GM19025 (cell line): ENCODE results near the gene SUMF1.
A peak's percentile ranks its signal among the peaks of the same experiment; 100 is the strongest.

ENCODE experiments used
- ATAC-seq: cut with Tn5 transposase; IDR thresholded peaks from one replicate; pipeline ENCODE4 v1.9.1; 2021; ENCODE audit warnings: mild to moderate bottlenecking, low read depth, moderate library complexity; ENCODE audit not compliant: unreplicated experiment

SUMF1 gene

GRCh38 chr3:4497843-4498324 is 30.8 kb upstream of the SUMF1 start:
- ATAC-seq: no peak

GRCh38 chr3:4497005-4497692 is 30.1 kb upstream of the SUMF1 start:
- ATAC-seq: no peak

GRCh38 chr3:4496087-4496452 is 29.0 kb upstream of the SUMF1 start:
- ATAC-seq: no peak

GRCh38 chr3:4495294-4496086 is 28.4 kb upstream of the SUMF1 start:
- no peak for ATAC-seq

GRCh38 chr3:4494895-4495264 is 27.8 kb upstream of the SUMF1 start:
- no peak for ATAC-seq

GRCh38 chr3:4493941-4494894 is 27.1 kb upstream of the SUMF1 start:
- ATAC-seq: no peak

GRCh38 chr3:4493014-4493940 is 26.2 kb upstream of the SUMF1 start, which contains the start of gene ITPR1:
TSS of gene ITPR1 (plus strand) at chr3:4493348. CDS start at chr3:4516492, 23,144 bp downstream.
- ATAC-seq: peak; percentile 93

GRCh38 chr3:4492208-4493013 is 25.3 kb upstream of the SUMF1 start:
- ATAC-seq: no peak

GRCh38 chr3:4491855-4492207 is 24.8 kb upstream of the SUMF1 start:
- no peak for ATAC-seq

GRCh38 chr3:4478261-4478660 is 11.2 kb upstream of the SUMF1 start:
- ATAC-seq: no peak

GRCh38 chr3:4476496-4476895 is 9.4 kb upstream of the SUMF1 start:
- ATAC-seq: no peak

- ATAC-seq: no peak
These were observed 8.7 kb upstream of the SUMF1 start for GRCh38 chr3:4475804-4476203.

- ATAC-seq: peak; percentile 65
These were observed 7.8 kb upstream of the SUMF1 start for GRCh38 chr3:4474683-4475490.

- ATAC-seq: no peak
These were observed 5.7 kb upstream of the SUMF1 start for GRCh38 chr3:4472766-4473165.

- no peak for ATAC-seq
These were observed 5.2 kb upstream of the SUMF1 start for GRCh38 chr3:4472312-4472711.

- ATAC-seq: no peak
These were observed 4.8 kb upstream of the SUMF1 start for GRCh38 chr3:4471907-4472306.

GRCh38 chr3:4467522-4467867 is 426 bp upstream of the SUMF1 start:
- no peak for ATAC-seq

GRCh38 chr3:4464576-4464975 is 2.5 kb downstream of the SUMF1 start:
- ATAC-seq: no peak
